GM19438 (cell line): Measurements from ENCODE around the gene TOM1.

Experiments
- ATAC-seq: cut with Tn5 transposase; IDR thresholded peaks from one replicate; pipeline ENCODE4 v1.9.1; 2021; ENCODE audit warnings: low read depth; ENCODE audit not compliant: unreplicated experiment

The TOM1 gene

GRCh38 chr22:35299673-35300499 is at the start of gene TOM1:
TSS of gene TOM1 (plus strand) at chr22:35299894. CDS start at chr22:35299929, 35 bp downstream.
- peak; percentile 88 for ATAC-seq

- ATAC-seq: no peak
Observed at GRCh38 chr22:35250156-35250555, 49.5 kb upstream of the TOM1 start.

- ATAC-seq: no peak
Observed at GRCh38 chr22:35253946-35254345, 45.7 kb upstream of the TOM1 start.

- peak; percentile 8 for ATAC-seq
Observed at GRCh38 chr22:35257002-35257320, 42.7 kb upstream of the TOM1 start.

- peak; percentile 84 for ATAC-seq
Observed at GRCh38 chr22:35257321-35258190, 42.1 kb upstream of the TOM1 start, which contains the start of gene HMGXB4. TSS of gene HMGXB4 (plus strand) at chr22:35257493. CDS start at chr22:35262391, 4,898 bp downstream.

GRCh38 chr22:35258191-35258988 is 41.3 kb upstream of the TOM1 start:
- no peak for ATAC-seq

- ATAC-seq: no peak
Observed at GRCh38 chr22:35264986-35265385, 34.7 kb upstream of the TOM1 start.

GRCh38 chr22:35266277-35266676 is 33.4 kb upstream of the TOM1 start:
- ATAC-seq: no peak

- no peak for ATAC-seq
Observed at GRCh38 chr22:35269630-35270029, 30.1 kb upstream of the TOM1 start.

GRCh38 chr22:35274154-35274871 is 25.4 kb upstream of the TOM1 start:
- no peak for ATAC-seq

GRCh38 chr22:35275580-35275979 is 24.1 kb upstream of the TOM1 start:
- ATAC-seq: no peak

GRCh38 chr22:35276019-35276418 is 23.7 kb upstream of the TOM1 start:
- no peak for ATAC-seq

- no peak for ATAC-seq
Observed at GRCh38 chr22:35288116-35288515, 11.6 kb upstream of the TOM1 start.

- ATAC-seq: no peak
Observed at GRCh38 chr22:35292786-35293185, 6.9 kb upstream of the TOM1 start.

GRCh38 chr22:35296051-35296450 is 3.6 kb upstream of the TOM1 start:
- ATAC-seq: no peak

GRCh38 chr22:35299217-35299672 is 449 bp upstream of the TOM1 start:
- peak; percentile 16 for ATAC-seq

- ATAC-seq: no peak
Observed at GRCh38 chr22:35301372-35301874, 1.7 kb downstream of the TOM1 start.

GRCh38 chr22:35303029-35303624 is 3.4 kb downstream of the TOM1 start:
- no peak for ATAC-seq

- ATAC-seq: no peak
Observed at GRCh38 chr22:35305525-35306070, 5.9 kb downstream of the TOM1 start.
